22Rv1 (cell line): Measurements from ENCODE around the gene RRP9.

Experiments
- CTCF ChIP-seq: fragments of 450-650 bp; IDR thresholded peaks from 2 replicates; pipeline ENCODE4 v1.5.1; 2017; ENCODE audit warnings: mild to moderate bottlenecking
- ZFX ChIP-seq: fragments of 450-650 bp; IDR thresholded peaks from 2 replicates; pipeline ENCODE4 v1.6.1; 2017; ENCODE audit warnings: antibody characterized with exemption, borderline replicate concordance

- no peak for TF ChIP-seq CTCF
- no peak for TF ChIP-seq ZFX
Observed at GRCh38 chr3:51891242-51892039, 50.3 kb downstream of the RRP9 start.
